Activated naive CD4-positive, alpha-beta T cell treated with anti-CD3 and anti-CD28 coated beads, Interleukin-2, amount 10 ng/mL, durations not matched to agents 7 days and 5 days (primary cell): Measurements from ENCODE around the gene PLPPR2.
"Not testable (repeated sequence)": the region's sequence is repeated elsewhere in the genome, so short reads cannot be mapped to it uniquely, and the experiment has no call there.

Experiments used
- CTCF ChIA-PET: fragments of 350-600 bp; sonication (Branson Sonifier 250); formaldehyde crosslinking; loops from one replicate; lab custom pipeline; 2021; ENCODE audit warnings: antibody characterized with exemption; lab: Charles Lee
- DNase-seq: peaks from one replicate; pipeline ENCODE4 v3.0.0-alpha.2; 2020
- H3K27ac Mint-ChIP-seq: one replicate; pipeline ENCODE4 v1.8.0; 2021; ENCODE audit warnings: mild to moderate bottlenecking, moderate library complexity, mixed read lengths
- H3K27me3 Mint-ChIP-seq: one replicate; pipeline ENCODE4 v1.8.0; 2021; ENCODE audit warnings: mild to moderate bottlenecking, mixed read lengths
- H3K36me3 Mint-ChIP-seq: one replicate; pipeline ENCODE4 v1.8.0; 2021; ENCODE audit warnings: mixed read lengths
- H3K4me1 Mint-ChIP-seq: one replicate; pipeline ENCODE4 v1.8.0; 2021; ENCODE audit warnings: mixed read lengths
- H3K4me3 Mint-ChIP-seq: one replicate; pipeline ENCODE4 v1.8.0; 2021; ENCODE audit warnings: mild to moderate bottlenecking, moderate library complexity, mixed read lengths
- H3K9me3 Mint-ChIP-seq: one replicate; pipeline ENCODE4 v1.8.0; 2021; ENCODE audit warnings: mixed read lengths

PLPPR2 gene

GRCh38 chr19:11373885-11374432, 18.7 kb downstream of the PLPPR2 start:
- CTCF ChIA-PET = interaction anchor here (1.9 kb wide), 1 partner anchor 9 kb away, joined by 6 read pairs; no protein-coding TSS in a partner anchor
- no peaks in the 10 kb centered on the region for H3K9me3 Mint-ChIP-seq
- no peak overlapping the region for H3K4me3 Mint-ChIP-seq
- no peaks in the 10 kb centered on the region for H3K27me3 Mint-ChIP-seq
- H3K36me3 Mint-ChIP-seq = peaks cover 19% of the 10 kb centered on the region
- peaks cover 32% of the 10 kb centered on the region for H3K4me1 Mint-ChIP-seq
- no peak for DNase-seq
- no peak overlapping the region for H3K27ac Mint-ChIP-seq

GRCh38 chr19:11374433-11375142, 19.4 kb downstream of the PLPPR2 start, which contains the start of gene SWSAP1:
SWSAP1 (plus strand) TSS chr19:11374666; CDS start chr19:11374681, 15 bp downstream.
- peak; percentile 98 for DNase-seq
- no peak within 1 kb of the TSS for H3K4me3 Mint-ChIP-seq
- no peak within 1 kb of the TSS for H3K27ac Mint-ChIP-seq

GRCh38 chr19:11375143-11375948, 20.1 kb downstream of the PLPPR2 start:
- DNase-seq = peak; percentile 90
- CTCF ChIA-PET = interaction anchor here (1.0 to 2.5 kb wide), 6 partner anchors 8 to 107 kb away, joined by 3 to 11 read pairs (median 5); partner anchors contain the start of genes CCDC159, PRKCSH and TMEM205
- Mint-ChIP-seq H3K27ac (no peak overlapping the region), H3K36me3 (peaks cover 19% of the 10 kb centered on the region), H3K4me1 (peaks cover 45% of the 10 kb centered on the region), H3K27me3 (no peaks in the 10 kb centered on the region), H3K4me3 (no peak overlapping the region), H3K9me3 (no peaks in the 10 kb centered on the region)

More at GRCh38 chr19:11374433-11375142, 19.4 kb downstream of the PLPPR2 start, which contains the start of gene SWSAP1:
- peaks cover 37% of the 10 kb centered on the region for H3K4me1 Mint-ChIP-seq
- no peaks in the 10 kb centered on the region for H3K27me3 Mint-ChIP-seq
- H3K36me3 Mint-ChIP-seq = peaks cover 16% of the 10 kb centered on the region
- H3K9me3 Mint-ChIP-seq = no peaks in the 10 kb centered on the region
- CTCF ChIA-PET = interaction anchor here (1.0 to 2.2 kb wide), 5 partner anchors 8 to 108 kb away, joined by 3 to 11 read pairs (median 4); partner anchors contain the start of gene PRKCSH

GRCh38 chr19:11377237-11377636, 22.0 kb downstream of the PLPPR2 start:
- CTCF ChIA-PET = interaction anchor here (0.5 to 2.5 kb wide), 7 partner anchors 30 to 159 kb away, joined by 3 to 8 read pairs (median 3); partner anchors contain the start of genes CCDC159, ODAD3, PRKCSH and TMEM205
- DNase-seq = peak; percentile 45
- peaks cover 16% of the 10 kb centered on the region for H3K36me3 Mint-ChIP-seq
- peaks cover 58% of the 10 kb centered on the region for H3K4me1 Mint-ChIP-seq
- H3K4me3 Mint-ChIP-seq = peak overlapping the region; percentile 11
- H3K9me3 Mint-ChIP-seq = no peaks in the 10 kb centered on the region
- no peak overlapping the region for H3K27ac Mint-ChIP-seq
- H3K27me3 Mint-ChIP-seq = peaks cover 12% of the 10 kb centered on the region

- DNase-seq = no peak
- Mint-ChIP-seq H3K27me3 (peaks cover 17% of the 10 kb centered on the region), H3K27ac (peak overlapping the region; percentile 53), H3K4me1 (peaks cover 62% of the 10 kb centered on the region), H3K9me3 (no peaks in the 10 kb centered on the region), H3K4me3 (no peak overlapping the region), H3K36me3 (peaks cover 16% of the 10 kb centered on the region)
- CTCF ChIA-PET = interaction anchor here (0.5 to 2.5 kb wide), 10 partner anchors 8 to 183 kb away, joined by 3 to 8 read pairs (median 3); partner anchors contain the start of genes CCDC159, ODAD3, PRKCSH and TMEM205
Observed at GRCh38 chr19:11377756-11378155, 22.5 kb downstream of the PLPPR2 start.

GRCh38 chr19:11378319-11379189, 23.3 kb downstream of the PLPPR2 start:
- CTCF ChIA-PET = interaction anchor here (0.6 to 1.6 kb wide), 5 partner anchors 9 to 182 kb away, joined by 3 read pairs; no protein-coding TSS in a partner anchor

GRCh38 chr19:11379269-11379845, 24.1 kb downstream of the PLPPR2 start:
- Mint-ChIP-seq H3K27me3 (peaks cover 33% of the 10 kb centered on the region), H3K27ac (peak overlapping the region; percentile 99), H3K4me1 (peaks cover 63% of the 10 kb centered on the region), H3K36me3 (peaks cover 16% of the 10 kb centered on the region)
- CTCF ChIA-PET, DNase-seq, H3K4me3 Mint-ChIP-seq, H3K9me3 Mint-ChIP-seq: not testable (repeated sequence)

More at GRCh38 chr19:11378319-11379189, 23.3 kb downstream of the PLPPR2 start:
- Mint-ChIP-seq H3K36me3 (peaks cover 16% of the 10 kb centered on the region), H3K27me3 (peaks cover 25% of the 10 kb centered on the region), H3K9me3 (no peaks in the 10 kb centered on the region), H3K4me3 (no peak overlapping the region), H3K27ac (no peak overlapping the region), H3K4me1 (peaks cover 62% of the 10 kb centered on the region)
- DNase-seq = peak; percentile 33

- Mint-ChIP-seq H3K27me3 (peaks cover 39% of the 10 kb centered on the region), H3K36me3 (peaks cover 16% of the 10 kb centered on the region), H3K4me1 (peaks cover 63% of the 10 kb centered on the region), H3K4me3 (peak overlapping the region; percentile 81), H3K27ac (peak overlapping the region; percentile 99), H3K9me3 (no peaks in the 10 kb centered on the region)
- no peak for DNase-seq
- CTCF ChIA-PET = interaction anchor here (0.5 to 1.2 kb wide), 2 partner anchors 68 to 504 kb away, joined by 3 to 5 read pairs; no protein-coding TSS in a partner anchor
Observed at GRCh38 chr19:11379857-11380350, 24.7 kb downstream of the PLPPR2 start.

- H3K36me3 Mint-ChIP-seq = peaks cover 15% of the 10 kb centered on the region
Observed at GRCh38 chr19:11380653-11381537, 25.7 kb downstream of the PLPPR2 start.

GRCh38 chr19:11382898-11383705, 27.9 kb downstream of the PLPPR2 start:
- peak; percentile 55 for DNase-seq
- CTCF ChIA-PET = interaction anchor here (0.6 to 2.9 kb wide), 12 partner anchors 8 to 155 kb away, joined by 3 to 13 read pairs (median 3); partner anchors contain the start of genes ODAD3, PRKCSH and SWSAP1
- peak overlapping the region; percentile 55 for H3K27ac Mint-ChIP-seq
- H3K4me1 Mint-ChIP-seq = peaks cover 47% of the 10 kb centered on the region
- H3K4me3 Mint-ChIP-seq = peak overlapping the region; percentile 58
- H3K27me3 Mint-ChIP-seq = peaks cover 52% of the 10 kb centered on the region
- no peaks in the 10 kb centered on the region for H3K9me3 Mint-ChIP-seq
- H3K36me3 Mint-ChIP-seq = peaks cover 3% of the 10 kb centered on the region

More at GRCh38 chr19:11380653-11381537, 25.7 kb downstream of the PLPPR2 start:
- Mint-ChIP-seq H3K4me3 (peak overlapping the region; percentile 81), H3K27me3 (peaks cover 47% of the 10 kb centered on the region), H3K4me1 (peaks cover 58% of the 10 kb centered on the region), H3K9me3 (no peaks in the 10 kb centered on the region), H3K27ac (peak overlapping the region; percentile 99)
- peak; percentile 99 for DNase-seq
- CTCF ChIA-PET = interaction anchor here (0.6 to 2.4 kb wide), 31 partner anchors 10 to 207 kb away, joined by 3 to 9 read pairs (median 4); partner anchors contain the start of genes ECSIT, ODAD3 and PRKCSH

- no peak overlapping the region for H3K27ac Mint-ChIP-seq
- CTCF ChIA-PET = interaction anchor here (0.6 to 2.9 kb wide), 6 partner anchors 8 to 99 kb away, joined by 3 to 13 read pairs (median 4); partner anchors contain the start of genes ODAD3, PRKCSH and SWSAP1
- H3K27me3 Mint-ChIP-seq = peaks cover 52% of the 10 kb centered on the region
- DNase-seq = no peak
- no peak overlapping the region for H3K4me3 Mint-ChIP-seq
- H3K36me3 Mint-ChIP-seq = peaks cover 3% of the 10 kb centered on the region
- H3K4me1 Mint-ChIP-seq = peaks cover 43% of the 10 kb centered on the region
- no peaks in the 10 kb centered on the region for H3K9me3 Mint-ChIP-seq
Observed at GRCh38 chr19:11383706-11384048, 28.4 kb downstream of the PLPPR2 start.
